HUES48 (cell line): Measurements from ENCODE around the gene MAEA.
"Not testable (repeated sequence)": the region's sequence is repeated elsewhere in the genome, so short reads cannot be mapped to it uniquely, and the experiment has no call there.

Source experiments
- H3K27ac ChIP-seq: one replicate; pipeline ENCODE4 v1.7.0; 2013; ENCODE audit warnings: low read depth, low read length, inconsistent platforms
- H3K27me3 ChIP-seq: 2 replicates; pipeline ENCODE4 v1.6.1; 2013; ENCODE audit warnings: mild to moderate bottlenecking, low read length; ENCODE audit not compliant: control insufficient read depth, insufficient read depth
- H3K36me3 ChIP-seq: 2 replicates; pipeline ENCODE4 v1.6.1; 2013; ENCODE audit warnings: low read length; ENCODE audit not compliant: control insufficient read depth, insufficient read depth
- H3K4me1 ChIP-seq: 2 replicates; pipeline ENCODE4 v1.6.1; 2013; ENCODE audit warnings: mild to moderate bottlenecking, low read length; ENCODE audit not compliant: control insufficient read depth, insufficient read depth
- H3K4me3 ChIP-seq: 2 replicates; pipeline ENCODE4 v1.5.1; 2013; ENCODE audit warnings: mild to moderate bottlenecking, low read depth, low read length
- H3K9ac ChIP-seq: 2 replicates; pipeline ENCODE4 v1.6.1; 2013; ENCODE audit warnings: mild to moderate bottlenecking, low read depth, low read length, moderate library complexity
- H3K9me3 ChIP-seq: 2 replicates; pipeline ENCODE4 v1.6.1; 2013; ENCODE audit warnings: low read length; ENCODE audit not compliant: control insufficient read depth, insufficient read depth

Gene MAEA

GRCh38 chr4:1285151-1285789 is 4.4 kb upstream of the MAEA start:
- Histone ChIP-seq H3K9me3 (peaks cover 4% of the 10 kb centered on the region; the same call in 1 of the 2 replicates), H3K36me3 (no peaks in the 10 kb centered on the region), H3K4me3 (no peak overlapping the region), H3K27ac (no peak overlapping the region), H3K9ac (no peak overlapping the region), H3K4me1 (no peaks in the 10 kb centered on the region), H3K27me3 (no peaks in the 10 kb centered on the region)

GRCh38 chr4:1285790-1286553 is 3.7 kb upstream of the MAEA start:
- Histone ChIP-seq H3K27me3 (no peaks in the 10 kb centered on the region), H3K36me3 (no peaks in the 10 kb centered on the region), H3K9me3 (peaks cover 4% of the 10 kb centered on the region; the same call in 1 of the 2 replicates), H3K9ac (no peak overlapping the region), H3K4me3 (no peak overlapping the region), H3K27ac (no peak overlapping the region), H3K4me1 (no peaks in the 10 kb centered on the region)

GRCh38 chr4:1288786-1289185 is 905 bp upstream of the MAEA start:
- Histone ChIP-seq H3K4me1 (0 out of 2 replicates have a peak, but pooled peaks cover 5% of the 10 kb centered on the region), H3K4me3 (peak overlapping the region; percentile 82), H3K36me3 (0 out of 2 replicates have a peak, but pooled peaks cover 2% of the 10 kb centered on the region), H3K27ac (peak overlapping the region; percentile 71), H3K9ac (peak overlapping the region; percentile 84), H3K9me3 (peaks cover 4% of the 10 kb centered on the region; the same call in 1 of the 2 replicates), H3K27me3 (no peaks in the 10 kb centered on the region)

GRCh38 chr4:1290165-1290977 is 680 bp downstream of the MAEA start:
- Histone ChIP-seq H3K27me3 (no peaks in the 10 kb centered on the region), H3K27ac (peak overlapping the region; percentile 79), H3K4me3 (peak overlapping the region; percentile 82), H3K9me3 (peaks cover 4% of the 10 kb centered on the region; the same call in 1 of the 2 replicates), H3K9ac (peak overlapping the region; percentile 96), H3K4me1 (peaks cover 9% of the 10 kb centered on the region; the same call in 1 of the 2 replicates), H3K36me3 (0 out of 2 replicates have a peak, but pooled peaks cover 2% of the 10 kb centered on the region)

DNA sequence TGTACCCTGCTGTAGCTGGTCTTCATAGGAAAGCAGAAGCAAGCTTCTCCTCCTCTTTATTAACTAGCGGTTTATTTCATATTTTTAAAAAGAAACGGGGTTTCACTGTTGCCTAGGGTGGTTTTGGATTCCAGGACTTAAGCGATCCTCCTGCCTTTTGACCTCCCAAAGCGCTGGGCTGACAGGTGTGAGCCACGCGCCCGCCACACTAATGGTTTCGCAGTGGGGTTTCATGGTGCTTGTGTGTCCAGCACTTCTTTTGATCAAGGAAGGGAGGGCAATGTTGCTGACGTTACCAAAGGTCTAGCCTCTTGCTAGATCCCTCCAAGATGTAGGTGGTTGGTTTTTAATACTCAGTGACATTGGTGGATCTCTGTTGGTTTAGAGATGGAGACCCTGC is 1.4 kb downstream of the MAEA start:
- 0 out of 2 replicates have a peak, but pooled peaks cover 2% of the 10 kb centered on the region for H3K36me3 ChIP-seq
- no peaks in the 10 kb centered on the region for H3K27me3 ChIP-seq
- H3K9ac ChIP-seq: no peak overlapping the region
- H3K27ac ChIP-seq: no peak overlapping the region
- H3K9me3 ChIP-seq: peaks cover 4% of the 10 kb centered on the region; the same call in 1 of the 2 replicates
- peak overlapping the region; percentile 82 for H3K4me3 ChIP-seq
- peaks cover 9% of the 10 kb centered on the region; the same call in 1 of the 2 replicates for H3K4me1 ChIP-seq

DNA sequence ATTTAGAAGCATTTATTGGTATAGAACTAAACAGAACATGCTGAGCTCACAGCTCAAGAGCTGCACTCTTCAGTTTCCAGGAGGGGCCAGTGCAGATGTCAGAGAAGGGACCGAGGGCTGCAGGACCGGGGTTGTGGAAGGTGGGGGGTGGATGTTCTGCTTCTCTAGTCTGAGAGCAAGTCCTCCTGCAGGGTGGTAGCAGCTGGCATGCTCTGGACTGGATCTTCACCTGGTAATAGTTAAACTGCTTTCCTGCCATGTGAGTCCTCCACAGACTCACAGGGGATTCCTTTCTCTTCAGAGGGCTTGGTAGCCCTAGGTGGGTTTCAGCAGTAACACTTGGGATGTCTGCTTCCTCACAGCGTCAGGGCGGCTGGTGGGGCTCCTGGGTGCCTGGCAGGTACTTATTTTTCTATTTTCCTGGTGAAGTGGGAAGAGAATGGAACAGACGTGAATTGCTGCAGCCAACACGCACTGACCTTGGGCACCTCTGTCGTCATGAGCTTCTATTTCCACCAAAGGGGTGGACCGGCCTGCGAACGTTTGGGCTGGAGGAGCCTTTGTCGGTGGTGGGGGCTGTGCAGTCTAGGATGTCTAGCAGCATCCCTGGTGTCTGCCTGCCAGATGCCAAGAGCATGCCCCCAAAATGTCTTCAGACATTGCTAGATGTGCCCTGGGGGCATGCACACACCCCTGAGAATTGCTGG is 2.5 kb downstream of the MAEA start:
- Histone ChIP-seq H3K4me1 (peaks cover 9% of the 10 kb centered on the region; the same call in 1 of the 2 replicates), H3K9ac (no peak overlapping the region), H3K27ac (no peak overlapping the region)

GRCh38 chr4:1292703-1293011 is 3.0 kb downstream of the MAEA start:
- not testable (repeated sequence) for H3K36me3 ChIP-seq, H3K9me3 ChIP-seq, H3K27me3 ChIP-seq, H3K4me3 ChIP-seq, H3K27ac ChIP-seq, H3K9ac ChIP-seq
- peaks cover 13% of the 10 kb centered on the region for H3K4me1 ChIP-seq

More for the DNA sequence above, 2.5 kb downstream of the MAEA start:
- Histone ChIP-seq H3K36me3 (peaks cover 2% of the 10 kb centered on the region; the same call in 1 of the 2 replicates), H3K27me3 (no peaks in the 10 kb centered on the region), H3K9me3 (peaks cover under 1% of the 10 kb centered on the region; the same call in 1 of the 2 replicates), H3K4me3 (no peak overlapping the region)

GRCh38 chr4:1293531-1293941 is 3.8 kb downstream of the MAEA start:
- H3K4me1 ChIP-seq: peaks cover 13% of the 10 kb centered on the region
- no peaks in the 10 kb centered on the region for H3K9me3 ChIP-seq
- peaks cover 9% of the 10 kb centered on the region for H3K36me3 ChIP-seq
- H3K9ac ChIP-seq: no peak overlapping the region
- H3K27me3 ChIP-seq: no peaks in the 10 kb centered on the region
- H3K4me3 ChIP-seq: no peak overlapping the region
- H3K27ac ChIP-seq: no peak overlapping the region

- Histone ChIP-seq H3K9me3 (no peaks in the 10 kb centered on the region), H3K4me3 (no peak overlapping the region), H3K4me1 (peaks cover 13% of the 10 kb centered on the region), H3K9ac (no peak overlapping the region), H3K36me3 (peaks cover 9% of the 10 kb centered on the region), H3K27ac (no peak overlapping the region), H3K27me3 (no peaks in the 10 kb centered on the region)
Measured at GRCh38 chr4:1293991-1294390, 4.3 kb downstream of the MAEA start.

GRCh38 chr4:1294424-1294823 is 4.7 kb downstream of the MAEA start:
- Histone ChIP-seq H3K9me3 (no peaks in the 10 kb centered on the region), H3K4me3 (no peak overlapping the region), H3K9ac (no peak overlapping the region), H3K4me1 (peaks cover 13% of the 10 kb centered on the region), H3K36me3 (peaks cover 9% of the 10 kb centered on the region), H3K27ac (no peak overlapping the region), H3K27me3 (no peaks in the 10 kb centered on the region)
